Fibroblast of lung (primary cell): ENCODE results near the gene B3GALT2. TPM values are rescaled to one million over a fixed set of nuclear protein-coding genes. Genes with fewer than 3 reads are reported as not detected.
A peak's percentile ranks its signal among the peaks of the same experiment; 100 is the strongest.

Experiments used
- DNase-seq, 2 donors: peaks; one replicate each; pipeline versions ENCODE4 v3.0.0 to v3.0.0-alpha.2; 2010; ENCODE audit warnings: low read depth in 2 of 2
- H2AFZ ChIP-seq: 2 replicates; pipeline ENCODE4 v1.5.1; 2012; ENCODE audit warnings: low read length, control low read depth, inconsistent platforms
- H3K27ac ChIP-seq: 2 replicates; pipeline ENCODE4 v1.5.1; 2011; ENCODE audit warnings: low read length, control low read depth; ENCODE audit not compliant: insufficient read depth
- H3K27me3 ChIP-seq: 2 replicates; pipeline ENCODE4 v1.5.1; 2011; ENCODE audit warnings: mild to moderate bottlenecking, low read length; ENCODE audit not compliant: control insufficient read depth, insufficient read depth
- H3K36me3 ChIP-seq: 2 replicates; pipeline ENCODE4 v1.5.1; 2011; ENCODE audit warnings: low read length; ENCODE audit not compliant: control insufficient read depth, insufficient read depth
- H3K4me1 ChIP-seq: 2 replicates; pipeline ENCODE4 v1.5.1; 2011; ENCODE audit warnings: low read length; ENCODE audit not compliant: control insufficient read depth, insufficient read depth; ENCODE audit errors: extremely low read depth
- H3K4me2 ChIP-seq: 2 replicates; pipeline ENCODE4 v1.5.1; 2011; ENCODE audit warnings: low read length, control low read depth; ENCODE audit not compliant: insufficient read depth; ENCODE audit errors: extremely low read depth
- H3K4me3 ChIP-seq, 4 experiments: fragments of 200-600 bp in 1 of 4; sonication (generic) in 1 of 4; replicated peaks in 1 of 4; 2 replicates each; pipeline ENCODE4 v1.5.1; 2011 to 2016; ENCODE audit warnings: low read length in 4 of 4, low read depth in 3 of 4, mild to moderate bottlenecking in 3 of 4, control low read depth in 2 of 4, inconsistent platforms in 1 of 4, mixed read lengths in 1 of 4; ENCODE audit not compliant: insufficient read depth in 1 of 4; ENCODE audit errors: control extremely low read depth in 1 of 4
- H3K79me2 ChIP-seq: 2 replicates; pipeline ENCODE4 v1.5.1; 2012; ENCODE audit warnings: mild to moderate bottlenecking, low read length, inconsistent platforms; ENCODE audit not compliant: control insufficient read depth, insufficient read depth
- H3K9ac ChIP-seq: 2 replicates; pipeline ENCODE4 v1.5.1; 2011; ENCODE audit warnings: mild to moderate bottlenecking, low read length, control low read depth; ENCODE audit not compliant: insufficient read depth
- H3K9me3 ChIP-seq: 2 replicates; pipeline ENCODE4 v1.5.1; 2012; ENCODE audit warnings: low read depth, low read length; ENCODE audit not compliant: control insufficient read depth, insufficient read depth
- H4K20me1 ChIP-seq: 2 replicates; pipeline ENCODE4 v1.5.1; 2011; ENCODE audit warnings: low read length; ENCODE audit not compliant: control insufficient read depth, insufficient read depth; ENCODE audit errors: extremely low read depth
- CTCF ChIP-seq, 2 donors: IDR thresholded peaks in 1 of 2; conservative IDR thresholded peaks in 1 of 2; 1 replicate in 1 of 2; 2 replicates in 1 of 2; pipeline ENCODE4 v1.5.1; 2011 to 2012; ENCODE audit warnings: low read length in 2 of 2, control low read depth in 1 of 2, inconsistent platforms in 1 of 2, low read depth in 1 of 2, mild to moderate bottlenecking in 1 of 2
- EZH2 ChIP-seq: IDR thresholded peaks from 2 replicates; pipeline ENCODE4 v1.5.1; 2012; ENCODE audit warnings: low read length, control low read depth, mild to moderate bottlenecking; ENCODE audit errors: missing control alignments
- polyA plus RNA-seq, 2 donors: library from polyadenylated mRNA; depleted of rRNA in 1 of 2; stranded (reverse) in 1 of 2; unstranded in 1 of 2; fragments of >200 nt; gene quantifications; 2 replicates each; pipeline ENCODE4 v1.2.1, GENCODE V29; 2011 to 2012; ENCODE audit warnings: missing spikeins in 1 of 2
- total RNA-seq: library from RNA; depleted of rRNA; stranded (reverse); fragments of >200 nt; gene quantifications from 2 replicates; pipeline ENCODE4 v1.2.1, GENCODE V29; 2014

The B3GALT2 gene
- total and polyA plus RNA-seq, 2 donors (not counting 1 experiment from before 2014, with no cell fraction given) = 1.3 to 46.2 TPM

DNA sequence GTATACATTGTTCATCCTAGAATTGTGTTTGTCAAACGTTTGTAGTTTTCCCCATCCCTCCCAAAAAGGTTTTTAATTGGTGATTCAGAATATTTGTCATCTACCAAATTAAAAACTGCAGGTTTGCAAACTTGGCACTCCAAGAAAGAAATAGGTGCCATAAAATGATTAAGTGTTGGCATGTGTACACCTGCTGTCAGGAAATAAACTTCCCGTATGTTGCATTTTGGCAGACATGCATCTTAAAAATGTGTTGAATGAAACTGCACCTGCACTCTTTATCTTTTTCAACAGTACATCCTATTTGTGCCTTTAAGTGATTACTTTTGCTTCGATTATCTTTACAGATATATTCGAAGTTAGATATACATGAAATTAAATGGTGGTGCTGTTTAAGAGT lies 7.3 kb downstream of the B3GALT2 start:
- no peak overlapping the region for H3K9ac ChIP-seq
- H3K27ac ChIP-seq = no peak overlapping the region
- no peaks in the 10 kb centered on the region for H3K27me3 ChIP-seq
- no peak for DNase-seq
- peaks cover 25% of the 10 kb centered on the region for H3K79me2 ChIP-seq
- H3K36me3 ChIP-seq = peaks cover 2% of the 10 kb centered on the region
- H3K4me1 ChIP-seq = peaks cover 2% of the 10 kb centered on the region
- H3K9me3 ChIP-seq = no peaks in the 10 kb centered on the region
- no peak for TF ChIP-seq EZH2
- TF ChIP-seq CTCF (conservative IDR thresholded peaks at IDR 0.05 in 1 of 2, IDR thresholded peaks at IDR 0.05 in 1 of 2; ENCODE audit: low read depth in 1 of 2, low read length in 2 of 2) = no peak
- no peak overlapping the region for H3K4me3 ChIP-seq
- H4K20me1 ChIP-seq = no peaks in the 10 kb centered on the region
- no peak overlapping the region for H3K4me2 ChIP-seq
- H2AFZ ChIP-seq = no peak overlapping the region

- Histone ChIP-seq H3K4me3 (no peak overlapping the region), H3K27ac (no peak overlapping the region), H2AFZ (no peak overlapping the region), H3K27me3 (no peaks in the 10 kb centered on the region), H3K9me3 (no peaks in the 10 kb centered on the region), H3K9ac (no peak overlapping the region), H3K4me2 (no peak overlapping the region), H3K79me2 (peaks cover 20% of the 10 kb centered on the region), H3K36me3 (peaks cover 2% of the 10 kb centered on the region), H3K4me1 (peaks cover 2% of the 10 kb centered on the region), H4K20me1 (no peaks in the 10 kb centered on the region)
- DNase-seq = no peak
- TF ChIP-seq EZH2 = no peak
- TF ChIP-seq CTCF (conservative IDR thresholded peaks at IDR 0.05 in 1 of 2, IDR thresholded peaks at IDR 0.05 in 1 of 2; ENCODE audit: low read depth in 1 of 2, low read length in 2 of 2) = no peak
Measured at GRCh38 chr1:193176788-193177187, 9.6 kb downstream of the B3GALT2 start.

GRCh38 chr1:193176113-193176512 lies 10.3 kb downstream of the B3GALT2 start:
- peaks cover 21% of the 10 kb centered on the region for H3K79me2 ChIP-seq

More at GRCh38 chr1:193176113-193176512, 10.3 kb downstream of the B3GALT2 start:
- H3K9ac ChIP-seq = no peak overlapping the region
- no peaks in the 10 kb centered on the region for H3K27me3 ChIP-seq
- DNase-seq = peak in 1 of 2 donors; percentile 32
- H3K4me3 ChIP-seq = no peak overlapping the region
- no peak for TF ChIP-seq CTCF (conservative IDR thresholded peaks at IDR 0.05 in 1 of 2, IDR thresholded peaks at IDR 0.05 in 1 of 2; ENCODE audit: low read depth in 1 of 2, low read length in 2 of 2)
- TF ChIP-seq EZH2 = no peak
- no peaks in the 10 kb centered on the region for H3K9me3 ChIP-seq
- no peaks in the 10 kb centered on the region for H3K4me1 ChIP-seq
- H4K20me1 ChIP-seq = no peaks in the 10 kb centered on the region
- H3K4me2 ChIP-seq = no peak overlapping the region
- H3K36me3 ChIP-seq = peaks cover 2% of the 10 kb centered on the region
- no peak overlapping the region for H2AFZ ChIP-seq
- H3K27ac ChIP-seq = no peak overlapping the region
